ENCODE results near the gene KCNA10.

GRCh38 chr1:110565565-110565964, 46.6 kb upstream of the KCNA10 start:
- TF ChIP-seq EZH2phosphoT487 (IDR thresholded peaks at IDR 0.05; ENCODE audit: borderline replicate concordance, low read length) (no peak), CTCF (conservative IDR thresholded peaks at IDR 0.05; ENCODE audit: low read depth, low read length) (no peak), EZH2 (IDR thresholded peaks at IDR 0.05; ENCODE audit: low read length, unreplicated experiment) (no peak)
